Dedifferentiated amniotic fluid mesenchymal stem cell (primary cell): ENCODE results near the gene TSFM.

Source experiments
- DNase-seq: peaks from one replicate; pipeline ENCODE4 v3.0.0-alpha.2; 2016; ENCODE audit errors: extremely low spot score

Gene TSFM

DNA sequence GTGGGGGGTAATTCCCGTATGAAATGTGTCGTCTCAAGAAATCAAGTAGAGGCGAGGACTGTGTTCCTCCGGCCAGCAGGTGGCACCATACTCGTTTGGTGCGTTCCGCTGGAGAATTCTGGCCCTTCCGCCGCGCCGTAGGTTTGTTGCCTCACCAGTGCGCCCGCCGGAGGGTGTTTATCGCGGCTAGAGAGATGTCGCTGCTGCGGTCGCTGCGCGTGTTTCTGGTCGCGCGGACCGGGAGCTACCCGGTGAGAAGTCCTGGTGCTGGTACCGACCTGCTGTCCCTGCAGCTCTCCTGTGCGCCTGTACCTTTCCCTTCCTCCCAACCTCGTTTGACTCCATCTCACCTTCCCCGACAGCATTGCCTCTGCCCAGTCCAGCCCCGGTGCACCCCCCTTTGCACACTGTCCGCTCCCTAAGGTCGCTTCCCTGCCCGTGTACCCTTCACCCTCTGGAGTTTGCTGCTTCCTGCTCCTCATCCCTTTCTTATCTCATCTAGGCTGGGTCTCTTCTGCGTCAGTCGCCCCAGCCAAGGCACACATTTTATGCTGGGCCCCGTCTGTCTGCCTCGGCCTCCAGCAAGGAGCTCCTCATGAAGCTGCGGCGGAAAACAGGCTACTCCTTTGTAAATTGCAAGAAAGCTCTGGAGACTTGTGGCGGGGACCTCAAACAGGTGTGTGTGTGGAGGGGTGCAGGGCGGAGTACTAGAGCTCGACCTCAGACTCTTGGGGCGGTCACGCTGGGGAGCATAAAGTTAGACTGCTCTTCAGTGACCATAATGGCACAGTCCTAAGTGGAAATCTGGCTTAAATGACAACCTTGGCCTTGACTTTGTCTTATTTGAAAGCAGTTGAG, at the start of gene TSFM:
Gene TSFM (plus strand): TSS at position 180 of the 858 bp plus-strand sequence. CDS start 15 bp downstream, at position 195.
- DNase-seq = peak; percentile 96

DNA sequence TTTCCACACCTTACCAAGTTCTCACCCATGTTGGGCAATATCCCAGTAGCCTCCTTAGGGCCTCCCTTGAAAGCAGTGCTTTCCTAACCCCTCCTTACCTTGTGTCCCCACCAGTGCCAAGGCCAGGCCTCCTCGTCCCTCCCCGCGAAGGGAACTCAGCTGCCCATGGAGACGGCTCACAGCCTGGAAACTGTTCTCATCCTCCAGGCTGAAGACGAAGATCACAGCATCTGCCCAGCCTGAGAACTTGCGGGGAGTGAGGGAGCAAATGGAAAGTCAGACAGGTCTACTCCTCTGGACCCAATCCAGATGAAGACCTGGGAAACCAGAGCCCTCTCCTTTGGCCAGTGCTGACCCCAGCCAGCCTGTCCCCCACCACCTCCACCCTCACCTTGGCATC, 48.7 kb upstream of the TSFM start:
- no peak for DNase-seq

DNA sequence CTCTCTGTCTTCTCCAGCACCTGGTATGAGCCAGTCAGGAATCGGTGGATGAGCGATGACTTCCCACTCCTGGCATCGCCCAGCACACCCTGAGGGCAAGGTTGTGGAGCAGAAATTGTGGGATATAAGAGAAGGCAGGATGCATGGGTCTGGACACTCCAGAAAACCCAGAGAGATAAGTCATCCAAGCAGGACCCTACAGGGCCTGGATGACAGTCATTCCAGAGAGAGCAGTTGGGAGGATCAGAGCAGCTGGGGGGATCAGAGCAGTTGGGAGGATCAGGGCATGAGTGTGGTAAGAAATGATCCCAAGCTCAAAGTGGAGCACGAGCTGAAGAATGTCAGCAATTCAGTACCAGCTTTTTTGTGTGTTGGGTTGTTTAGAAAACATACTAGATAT, 48.0 kb upstream of the TSFM start:
- DNase-seq = no peak

DNA sequence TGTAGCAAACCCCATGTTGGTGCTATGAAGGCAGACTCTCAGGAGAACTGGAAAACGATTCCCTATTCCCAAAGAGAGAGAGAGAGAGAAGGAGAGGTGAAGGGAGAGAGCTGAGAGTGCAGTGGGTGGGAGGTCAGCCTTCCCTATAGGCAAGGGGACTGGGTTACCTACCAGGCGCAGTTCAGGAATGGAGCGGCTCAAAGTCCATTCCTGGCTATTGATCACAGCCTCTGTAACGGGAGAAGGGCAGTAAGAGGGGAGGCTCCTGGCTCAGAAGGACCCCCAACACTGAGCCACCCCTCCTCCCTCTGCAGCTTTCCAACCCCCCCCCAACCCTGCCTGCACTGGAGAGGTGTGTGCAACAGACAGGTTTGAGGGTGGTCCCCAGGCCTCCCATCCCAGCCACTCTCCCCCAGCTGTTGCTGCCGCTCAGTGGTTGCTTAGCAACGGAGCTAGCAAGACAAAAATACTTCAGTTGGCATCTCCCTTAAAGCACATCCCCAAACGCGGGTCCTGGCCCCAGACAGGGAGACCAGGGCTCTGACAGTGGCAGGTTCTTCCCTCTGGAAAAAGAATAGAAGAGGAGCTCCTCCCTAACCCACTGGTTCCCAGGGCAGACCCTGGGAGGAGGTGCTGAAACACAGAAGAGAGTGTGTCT, 47.3 kb upstream of the TSFM start:
- no peak for DNase-seq

DNA sequence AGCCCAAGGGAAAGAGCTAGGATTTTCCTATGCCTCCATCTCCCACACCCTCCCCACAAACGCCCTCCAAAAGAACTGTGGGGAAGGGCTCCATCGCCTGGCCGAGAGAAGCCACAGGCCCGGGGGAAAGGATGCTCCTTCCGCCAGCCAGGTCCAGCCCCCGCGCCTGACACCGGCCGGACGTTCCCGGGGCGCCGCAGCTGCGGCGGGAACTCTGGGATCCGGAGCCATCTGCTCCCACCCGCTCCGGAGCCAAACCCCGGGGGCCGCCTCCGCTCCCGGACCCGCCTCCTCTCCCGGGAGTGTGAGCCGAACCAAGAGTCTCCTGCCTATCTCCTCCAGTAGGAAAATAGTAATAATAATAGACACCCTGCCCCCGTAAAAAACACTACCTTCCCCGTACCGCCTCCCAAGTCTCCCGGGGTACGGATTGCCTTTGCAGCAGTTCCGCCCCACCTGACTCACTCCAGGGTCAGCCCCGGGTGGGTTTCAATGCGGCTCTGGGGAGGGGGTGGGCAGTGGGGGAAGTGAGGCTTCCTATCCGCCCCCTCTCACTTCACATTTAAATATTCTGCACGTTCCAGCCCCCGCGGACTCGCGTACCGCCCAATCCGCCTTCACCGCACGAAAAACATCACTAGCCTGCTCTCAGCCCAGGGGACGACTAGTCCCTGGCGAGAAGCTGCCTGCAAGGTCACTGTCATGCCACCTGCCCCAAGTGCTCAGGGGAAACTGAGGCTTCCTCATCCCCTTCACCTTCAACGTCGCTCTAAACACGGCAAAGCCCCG, 46.4 kb upstream of the TSFM start:
- DNase-seq = no peak

DNA sequence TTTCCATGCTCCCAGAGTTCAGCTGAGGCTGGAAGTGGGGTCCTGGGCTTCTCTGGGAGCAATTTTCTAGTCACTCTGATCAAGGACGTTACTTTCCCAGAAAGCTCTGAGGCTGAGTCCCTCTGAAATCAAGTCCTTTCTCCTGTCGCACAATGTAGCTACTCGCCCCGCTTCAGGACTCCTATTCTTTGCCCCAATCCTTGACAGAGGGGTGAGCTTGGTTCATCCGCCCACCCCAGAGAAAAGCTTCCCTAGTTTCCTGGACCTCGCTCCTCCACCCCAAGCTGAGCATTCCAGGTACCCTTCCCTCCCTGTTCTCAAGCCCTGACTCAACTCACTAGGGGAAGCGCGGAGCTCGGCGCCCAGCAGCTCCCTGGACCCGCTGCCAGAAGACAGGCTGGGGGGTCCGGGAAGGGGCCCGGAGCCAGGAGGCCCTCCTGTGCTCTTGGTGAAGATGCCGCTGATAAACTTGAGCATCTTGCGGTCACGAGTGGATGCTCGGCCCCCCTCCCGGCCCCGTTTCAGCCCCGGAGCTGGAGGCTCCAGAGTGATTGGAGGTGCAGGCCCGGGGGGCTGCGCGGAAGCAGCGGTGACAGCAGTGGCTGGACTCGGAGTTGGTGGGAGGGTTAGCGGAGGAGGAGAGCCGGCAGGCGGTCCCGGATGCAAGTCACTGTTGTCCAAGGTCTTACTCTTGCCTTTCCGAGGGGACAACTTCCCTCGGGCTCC, 45.7 kb upstream of the TSFM start:
- DNase-seq = no peak

DNA sequence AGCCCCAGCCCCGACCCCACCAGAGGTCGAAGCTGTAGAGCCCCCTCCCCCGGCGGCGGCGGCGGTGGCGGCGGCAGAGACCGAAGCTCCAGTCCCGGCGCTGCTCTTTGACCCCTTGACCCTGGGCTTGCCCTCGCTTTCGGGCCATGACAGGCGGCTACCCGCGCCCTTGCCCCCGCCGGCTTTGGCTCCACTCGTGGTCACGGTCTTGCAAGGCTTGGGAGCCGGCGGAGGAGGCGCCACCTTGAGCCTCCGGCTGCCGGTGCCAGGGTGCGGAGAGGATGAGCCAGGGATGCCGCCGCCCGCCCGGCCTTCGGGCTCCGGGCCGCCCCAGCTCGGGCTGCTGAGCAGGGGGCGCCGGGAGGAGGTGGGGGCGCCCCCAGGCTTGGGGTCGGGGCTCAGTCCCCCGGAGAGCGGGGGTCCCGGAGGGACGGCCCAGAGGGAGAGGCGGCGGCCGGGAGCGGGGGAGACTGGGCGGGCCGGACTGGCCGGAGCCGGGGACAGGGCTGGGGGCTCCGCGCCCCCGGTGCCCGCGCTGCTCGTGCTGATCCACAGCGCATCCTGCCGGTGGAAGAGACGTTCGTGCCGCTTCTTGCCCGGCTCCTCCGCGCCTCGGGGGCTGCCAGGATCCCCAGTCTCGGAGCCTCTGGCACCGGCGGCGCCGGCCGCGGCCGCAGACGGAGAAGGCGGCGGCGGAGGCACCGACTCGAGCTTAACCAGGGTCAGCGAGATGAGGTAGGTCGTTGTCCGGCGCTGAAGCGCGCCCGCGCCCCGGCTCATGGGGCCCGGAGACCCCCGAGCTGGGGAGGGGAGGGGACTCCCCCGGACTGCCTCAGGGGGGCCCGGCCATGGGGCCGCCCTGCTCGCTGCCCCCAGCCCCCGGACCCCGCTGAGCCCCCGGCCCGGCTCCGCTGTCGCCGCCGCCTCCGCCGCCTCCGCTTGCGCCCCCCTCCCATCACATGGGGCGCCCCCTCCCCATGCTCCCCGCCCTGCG, 44.8 kb upstream of the TSFM start:
- DNase-seq = no peak

DNA sequence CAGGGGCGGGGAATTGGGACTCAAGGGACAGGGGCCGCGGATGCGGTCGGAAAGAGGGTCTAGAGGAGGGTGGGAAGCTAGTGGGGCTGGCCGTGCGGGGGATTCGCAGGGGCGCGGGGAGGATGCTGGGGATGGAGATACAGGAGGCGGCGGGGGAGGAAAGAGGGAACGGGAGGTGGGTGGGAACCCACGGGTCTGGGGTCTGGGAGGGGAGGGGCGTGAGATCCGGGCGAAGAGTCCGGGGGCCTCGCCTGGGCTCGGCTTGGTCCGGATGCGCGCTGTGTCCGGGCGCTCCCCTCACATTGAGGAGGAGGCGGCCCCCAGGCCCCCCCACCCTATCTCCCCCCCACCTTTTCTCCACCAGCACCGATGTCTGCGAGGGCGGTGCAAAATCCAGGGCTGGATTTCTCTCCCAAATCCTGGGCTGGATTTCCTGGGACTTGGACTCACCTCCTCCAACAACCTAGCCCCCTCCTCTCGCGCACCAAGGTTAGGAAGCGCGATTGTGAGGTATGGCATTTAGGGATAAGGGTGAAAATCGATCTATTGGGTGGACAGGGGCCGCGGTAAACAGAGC, 43.8 kb upstream of the TSFM start, which contains the start of gene AGAP2:
Gene AGAP2 (minus strand): TSS at position 82 of the 577 bp plus-strand sequence. CDS start 496 bp downstream, outside the sequence.
- no peak for DNase-seq

DNA sequence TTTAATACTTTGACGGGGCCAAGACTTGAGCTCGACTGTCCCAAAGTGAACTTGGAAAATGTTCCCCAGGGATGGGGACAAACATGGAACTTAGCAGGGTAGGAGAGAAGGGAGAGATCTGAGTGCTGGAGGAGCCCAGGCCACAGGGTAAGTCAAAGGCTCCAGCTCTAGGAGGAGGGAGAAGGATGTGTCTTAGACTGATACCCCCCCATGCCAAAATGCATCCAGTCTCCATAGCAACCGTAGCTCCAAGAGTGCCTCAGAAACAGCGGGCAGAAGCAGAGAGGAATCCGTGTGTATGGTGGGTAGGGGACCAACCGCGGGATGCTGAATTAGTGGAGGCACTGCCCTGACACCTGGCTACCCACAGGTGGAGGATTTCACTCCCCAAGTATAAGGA, 43.2 kb upstream of the TSFM start:
- no peak for DNase-seq

DNA sequence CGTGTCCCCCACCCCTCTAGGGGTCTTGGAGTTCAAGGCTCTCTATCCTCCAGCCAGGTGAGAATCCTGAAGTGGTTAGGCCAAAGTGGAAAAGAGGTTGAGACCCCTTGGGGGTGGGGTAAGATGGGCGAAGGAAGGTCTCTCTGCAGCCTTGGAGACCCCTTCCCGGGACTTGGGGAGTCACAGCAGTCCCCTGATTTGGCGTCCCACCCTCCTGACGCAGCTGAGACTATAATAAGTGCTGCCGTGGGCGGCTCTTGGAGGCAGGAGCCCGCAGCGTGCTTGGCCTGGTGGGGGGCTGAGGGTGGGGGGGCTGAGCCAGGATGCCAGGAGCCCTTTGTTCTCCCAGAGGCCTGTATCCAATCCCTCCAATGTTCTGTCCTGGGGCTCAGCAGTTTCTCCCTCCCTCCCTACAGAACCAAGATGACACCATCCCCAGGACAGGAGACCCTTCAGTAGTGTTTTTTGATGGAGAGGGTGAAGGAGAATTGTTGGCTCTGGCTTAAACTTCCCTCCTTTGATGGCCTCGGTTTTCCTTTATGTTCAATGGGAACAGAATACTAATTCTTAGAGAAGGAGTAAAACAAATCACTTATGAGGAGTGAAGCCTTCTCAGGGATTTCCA, 42.6 kb upstream of the TSFM start:
- DNase-seq = no peak

DNA sequence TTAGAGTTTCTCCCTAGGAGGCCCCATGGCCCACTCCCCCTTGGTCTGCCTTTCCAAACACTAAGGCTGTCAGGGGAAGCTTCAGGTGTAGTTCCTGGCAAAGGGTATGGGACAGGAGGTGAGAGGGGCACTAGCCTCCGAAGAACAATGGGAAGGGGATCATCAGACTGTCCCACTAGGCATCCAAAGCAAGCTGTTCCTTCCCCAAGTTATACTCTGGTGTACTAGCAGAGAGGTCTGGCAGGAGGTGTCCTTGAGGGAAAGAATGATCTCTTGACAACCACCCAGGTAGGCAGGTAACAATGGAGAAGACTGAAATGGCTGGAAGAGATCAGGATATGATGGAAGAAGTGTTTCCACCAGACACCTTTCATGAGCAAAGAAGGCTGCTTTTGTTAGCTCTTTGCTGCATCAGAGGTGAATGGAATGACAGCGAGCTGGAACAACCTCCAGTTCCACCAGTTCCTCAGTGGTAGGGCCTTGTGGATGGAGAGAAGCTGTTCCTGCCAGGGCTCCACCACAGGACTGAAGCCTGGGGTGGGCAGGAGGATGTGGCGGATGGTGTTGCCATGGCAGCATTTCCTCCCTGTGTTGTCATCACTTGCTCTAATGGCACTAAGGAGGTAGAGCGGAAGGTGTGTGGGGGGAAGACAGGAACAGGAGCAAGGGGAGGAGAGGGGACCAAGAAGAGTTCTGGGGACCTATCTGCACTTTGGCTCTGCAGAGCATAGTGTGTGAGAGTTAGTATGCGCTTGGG, 41.8 kb upstream of the TSFM start:
- no peak for DNase-seq

DNA sequence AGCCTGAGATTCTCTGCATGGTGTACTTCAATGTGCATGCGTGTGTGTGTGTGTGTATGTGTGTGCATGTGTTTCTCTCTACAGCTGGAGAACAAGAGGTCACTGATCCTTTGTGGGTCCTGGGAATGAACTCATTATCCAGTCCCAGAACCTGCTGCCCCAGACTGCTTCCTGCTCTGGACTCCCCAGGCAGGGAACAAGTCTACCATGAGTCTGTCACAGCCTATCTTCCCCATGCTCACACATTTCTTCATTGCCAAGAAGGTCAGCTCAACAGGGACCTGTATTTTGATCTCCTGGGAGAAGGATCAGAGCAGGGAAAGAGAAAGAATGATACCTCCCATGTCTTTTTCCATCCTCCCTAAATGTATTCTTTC, 41.2 kb upstream of the TSFM start:
- no peak for DNase-seq

DNA sequence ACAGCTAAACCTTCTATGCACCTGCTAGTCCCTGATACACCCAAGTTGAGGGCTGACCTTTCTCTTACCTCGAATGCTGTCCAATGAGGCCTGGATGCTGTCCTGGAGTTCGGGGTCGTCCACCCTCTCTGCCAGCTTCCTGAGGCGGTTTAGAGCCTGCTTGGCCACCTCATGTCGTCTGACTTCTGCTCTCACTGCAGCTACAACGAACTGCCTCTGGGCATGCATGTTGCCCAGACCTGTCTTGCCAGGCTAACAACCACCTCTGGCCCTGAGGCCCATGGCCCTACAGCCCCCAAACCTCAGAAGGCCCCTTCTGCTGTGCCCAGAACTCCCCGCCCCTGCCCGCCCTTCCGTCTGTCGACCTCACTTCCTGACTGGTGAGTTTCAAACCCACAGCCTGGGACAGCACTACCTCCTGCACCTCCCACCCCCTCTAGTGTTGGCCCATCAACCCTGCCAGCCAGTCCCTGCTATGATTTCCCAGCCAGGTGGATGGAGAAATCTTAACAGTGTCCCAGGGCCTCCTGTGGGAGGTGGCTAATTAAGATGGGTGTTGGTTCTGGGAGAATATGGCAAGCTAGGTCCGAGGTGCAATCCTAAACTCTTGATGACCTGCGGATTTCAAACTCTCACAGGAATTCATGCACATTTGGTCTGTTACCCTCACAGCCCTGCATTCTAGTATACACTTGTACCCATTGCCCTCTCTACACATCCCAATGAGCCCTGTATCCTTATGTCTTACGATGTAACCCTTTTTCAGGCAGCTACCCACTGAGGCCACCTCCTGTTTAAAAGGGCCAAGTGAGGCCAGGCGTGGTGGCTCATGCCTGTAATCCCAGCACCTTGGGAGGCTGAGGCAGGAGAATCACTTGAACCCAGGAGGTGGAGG, 40.5 kb upstream of the TSFM start:
- no peak for DNase-seq

DNA sequence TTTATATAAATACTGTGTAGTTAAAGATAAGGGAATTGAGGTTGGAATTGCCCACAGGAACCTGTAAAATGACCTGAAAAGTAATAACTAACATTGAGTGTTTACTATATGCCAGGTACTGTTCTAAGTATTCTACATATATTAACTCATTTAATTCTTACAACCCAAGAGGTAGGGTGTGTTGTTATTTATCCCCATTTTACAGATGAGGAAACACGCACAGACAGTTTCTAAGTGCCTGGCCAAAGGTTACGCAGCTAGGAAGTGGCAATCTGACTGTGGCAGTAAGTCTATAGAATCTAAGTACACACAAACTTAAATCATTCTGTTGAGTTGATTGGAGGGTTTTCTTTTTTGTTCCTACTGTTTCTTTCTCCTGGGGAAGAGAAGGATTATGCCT, 38.8 kb upstream of the TSFM start:
- DNase-seq = no peak

DNA sequence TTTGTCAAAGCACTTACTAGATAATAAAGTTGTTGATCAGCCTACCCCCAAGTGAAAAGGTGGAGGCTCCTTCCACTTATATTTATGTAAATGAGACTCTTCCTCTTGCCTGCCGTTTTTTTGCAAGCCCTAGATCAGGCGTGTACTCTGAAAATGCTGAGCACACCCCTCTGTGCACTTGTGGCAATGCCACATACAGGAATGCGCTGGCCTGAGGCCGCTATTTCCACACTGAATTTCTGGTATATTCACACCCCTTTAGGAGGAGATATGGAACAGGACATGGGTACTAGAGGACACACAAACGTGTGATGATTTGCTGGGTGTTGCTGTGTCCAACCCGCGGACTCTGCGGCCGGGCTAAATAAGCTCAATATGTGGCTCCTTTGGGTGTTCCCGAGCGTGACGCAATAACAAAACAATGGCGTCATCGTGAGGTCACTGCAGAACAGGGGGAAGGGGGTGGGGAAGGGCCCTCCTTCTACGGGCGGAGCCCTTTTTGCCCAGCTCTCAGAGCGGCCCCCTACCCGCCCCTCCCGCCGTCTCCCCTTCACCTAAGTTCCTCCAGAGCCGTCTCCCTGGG, 38.3 kb upstream of the TSFM start:
- peak; percentile 71 for DNase-seq

DNA sequence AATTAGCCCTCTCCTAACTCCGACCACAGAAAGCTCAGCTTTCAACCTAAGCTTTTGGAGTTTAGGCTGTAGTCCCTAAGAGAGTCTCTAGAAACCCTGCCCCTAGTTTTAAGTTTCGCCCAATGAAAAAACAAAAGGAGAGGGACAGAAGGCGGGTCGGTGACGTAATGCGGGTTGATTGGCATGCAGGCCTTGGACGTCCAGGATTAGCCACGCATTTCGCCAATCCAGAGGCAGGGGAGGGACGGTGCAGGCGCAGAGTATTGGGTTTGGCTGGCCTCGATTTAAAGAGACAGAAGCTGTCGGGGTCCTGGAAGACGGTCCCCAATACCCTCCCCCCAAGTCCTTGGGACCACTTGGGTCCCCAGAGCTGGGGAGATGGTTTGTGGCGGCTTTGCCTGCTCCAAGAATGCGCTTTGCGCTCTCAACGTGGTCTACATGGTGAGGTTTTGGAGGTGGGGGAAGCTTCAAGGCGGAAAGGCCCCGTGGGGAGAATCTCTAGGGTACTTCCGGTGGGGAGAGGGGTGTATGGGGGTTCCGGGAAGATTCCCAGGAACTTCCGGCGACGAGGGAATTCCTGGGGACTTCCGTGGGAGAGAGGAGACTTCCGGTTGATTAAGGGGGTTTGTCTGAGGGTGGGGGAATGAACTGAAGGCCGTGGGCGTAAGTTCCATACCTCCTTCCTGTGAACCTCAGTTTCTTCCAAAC, 37.7 kb upstream of the TSFM start, which contains the start of gene TSPAN31:
Gene TSPAN31 (plus strand): TSS at position 263 of the 708 bp plus-strand sequence. CDS start 116 bp downstream, at position 379.
- peak; percentile 99 for DNase-seq

DNA sequence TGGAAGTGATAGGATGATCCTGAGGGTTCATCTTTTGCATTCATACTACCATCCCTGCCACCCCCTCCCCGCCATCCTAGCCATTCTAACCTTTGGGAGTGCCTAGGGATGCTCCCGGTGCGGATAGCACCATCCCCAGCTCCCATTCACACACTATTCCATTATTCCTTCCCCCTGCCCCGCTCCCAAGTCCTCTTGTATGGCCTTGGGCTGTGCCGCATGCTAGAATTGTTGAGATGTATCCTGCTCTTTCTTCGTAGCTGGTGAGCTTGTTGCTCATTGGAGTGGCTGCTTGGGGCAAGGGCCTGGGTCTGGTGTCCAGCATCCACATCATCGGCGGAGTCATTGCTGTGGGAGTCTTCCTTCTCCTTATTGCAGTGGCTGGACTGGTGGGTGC, 37.1 kb upstream of the TSFM start:
- no peak for DNase-seq
